ENCODE data around the gene MLIP.
"Not testable (repeated sequence)": the region's sequence is repeated elsewhere in the genome, so short reads cannot be mapped to it uniquely, and the experiment has no call there.

MLIP gene

DNA sequence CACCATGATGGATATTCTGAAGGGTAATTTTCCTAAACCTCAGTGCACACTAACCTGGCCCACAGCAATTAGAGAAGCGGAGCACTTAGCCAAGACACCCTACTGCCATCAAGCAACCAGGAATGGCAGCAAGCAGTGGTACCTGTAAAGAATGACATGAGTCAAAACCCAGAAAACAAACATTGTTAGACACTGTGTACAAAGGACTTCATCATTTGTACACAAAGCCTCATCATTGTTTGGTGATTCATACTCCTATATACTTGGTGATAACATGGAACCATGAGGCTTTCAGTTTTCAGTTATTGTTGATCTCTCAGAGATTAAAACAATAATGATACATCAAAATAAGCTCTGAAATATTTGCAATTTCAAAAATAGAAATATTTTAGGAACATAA, 74.6 kb downstream of the MLIP start:
- H3K27me3 ChIP-seq (ENCODE audit: control insufficient read depth in 2 of 2, insufficient read depth in 2 of 2, low read length in 2 of 2), result no peaks in the 10 kb centered on the region

GRCh38 chr6:54188846-54189245, 77.6 kb downstream of the MLIP start:
- Histone ChIP-seq H3K9ac (ENCODE audit: low read depth in 1 of 2, low read length in 2 of 2) (no peak overlapping the region), H3K36me3 (ENCODE audit: control insufficient read depth in 2 of 2, insufficient read depth in 2 of 2, low read length in 2 of 2) (no peaks in the 10 kb centered on the region), H3K9me3 (ENCODE audit: control insufficient read depth in 2 of 2, low read length in 2 of 2) (no peaks in the 10 kb centered on the region), H3K27me3 (ENCODE audit: control insufficient read depth in 2 of 2, insufficient read depth in 2 of 2, low read length in 2 of 2) (no peaks in the 10 kb centered on the region), H3K4me1 (ENCODE audit: control insufficient read depth in 2 of 2, insufficient read depth in 2 of 2, low read length in 2 of 2) (no peaks in the 10 kb centered on the region), H3K27ac (ENCODE audit: low read depth in 2 of 2, low read length in 2 of 2) (no peak overlapping the region), H3K4me3 (ENCODE audit: low read length in 2 of 2) (no peak overlapping the region)

More for the DNA sequence above, 74.6 kb downstream of the MLIP start:
- no peak overlapping the region for H3K4me3 ChIP-seq (ENCODE audit: low read length in 2 of 2)
- H3K9me3 ChIP-seq (ENCODE audit: control insufficient read depth in 2 of 2, low read length in 2 of 2), result no peaks in the 10 kb centered on the region
- H3K9ac ChIP-seq (ENCODE audit: low read depth in 1 of 2, low read length in 2 of 2), result no peak overlapping the region
- no peak overlapping the region for H3K27ac ChIP-seq (ENCODE audit: low read depth in 2 of 2, low read length in 2 of 2)
- H3K36me3 ChIP-seq (ENCODE audit: control insufficient read depth in 2 of 2, insufficient read depth in 2 of 2, low read length in 2 of 2), result no peaks in the 10 kb centered on the region
- H3K4me1 ChIP-seq (ENCODE audit: control insufficient read depth in 2 of 2, insufficient read depth in 2 of 2, low read length in 2 of 2), result no peaks in the 10 kb centered on the region

DNA sequence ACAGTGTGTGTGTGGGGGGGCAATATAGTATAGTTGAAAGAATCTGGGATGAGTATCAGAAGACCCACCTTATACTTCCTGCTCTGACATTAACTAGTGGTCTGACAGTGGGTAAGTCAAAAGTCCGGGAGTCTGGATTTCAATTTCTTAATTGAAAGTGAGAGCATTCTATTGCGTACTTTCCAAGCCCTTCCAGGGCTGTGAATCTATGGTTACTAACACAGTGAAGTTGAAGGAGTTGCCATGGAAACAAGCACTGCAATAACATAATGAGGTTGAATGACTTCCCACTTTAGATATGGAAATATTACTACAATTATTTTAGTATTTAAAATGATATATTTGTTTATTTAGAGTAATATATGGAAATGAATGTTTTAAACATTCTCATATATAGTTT, 80.2 kb downstream of the MLIP start:
- no peaks in the 10 kb centered on the region for H3K27me3 ChIP-seq (ENCODE audit: control insufficient read depth in 2 of 2, insufficient read depth in 2 of 2, low read length in 2 of 2)
- no peak overlapping the region for H3K27ac ChIP-seq (ENCODE audit: low read depth in 2 of 2, low read length in 2 of 2)
- H3K4me1 ChIP-seq (ENCODE audit: control insufficient read depth in 2 of 2, insufficient read depth in 2 of 2, low read length in 2 of 2), result no peaks in the 10 kb centered on the region
- H3K36me3 ChIP-seq (ENCODE audit: control insufficient read depth in 2 of 2, insufficient read depth in 2 of 2, low read length in 2 of 2), result no peaks in the 10 kb centered on the region
- no peaks in the 10 kb centered on the region for H3K9me3 ChIP-seq (ENCODE audit: control insufficient read depth in 2 of 2, low read length in 2 of 2)
- H3K9ac ChIP-seq (ENCODE audit: low read depth in 1 of 2, low read length in 2 of 2), result no peak overlapping the region
- H3K4me3 ChIP-seq (ENCODE audit: low read length in 2 of 2), result no peak overlapping the region

DNA sequence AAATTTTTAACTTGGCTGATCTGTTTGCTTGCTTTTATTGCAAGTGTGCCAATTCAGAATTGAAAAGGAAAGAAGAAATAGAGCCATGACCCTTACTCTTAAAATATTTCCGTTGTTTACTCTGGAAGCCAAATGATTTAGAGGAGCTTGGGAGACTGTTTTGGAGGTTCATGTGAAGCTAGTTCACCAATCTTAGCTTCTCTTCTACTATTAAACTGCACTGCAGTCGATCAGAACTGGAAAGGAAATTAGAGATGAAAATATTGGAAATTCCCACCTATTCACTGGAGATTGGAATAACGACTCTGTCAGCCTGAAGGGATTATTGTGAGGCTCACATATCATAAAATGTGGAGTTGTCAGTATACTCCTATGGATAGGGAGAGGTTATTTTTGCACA, 81.8 kb downstream of the MLIP start:
- no peaks in the 10 kb centered on the region for H3K27me3 ChIP-seq (ENCODE audit: control insufficient read depth in 2 of 2, insufficient read depth in 2 of 2, low read length in 2 of 2)
- H3K4me1 ChIP-seq (ENCODE audit: control insufficient read depth in 2 of 2, insufficient read depth in 2 of 2, low read length in 2 of 2), result no peaks in the 10 kb centered on the region
- no peaks in the 10 kb centered on the region for H3K9me3 ChIP-seq (ENCODE audit: control insufficient read depth in 2 of 2, low read length in 2 of 2)
- no peak overlapping the region for H3K27ac ChIP-seq (ENCODE audit: low read depth in 2 of 2, low read length in 2 of 2)
- no peak overlapping the region for H3K4me3 ChIP-seq (ENCODE audit: low read length in 2 of 2)
- H3K9ac ChIP-seq (ENCODE audit: low read depth in 1 of 2, low read length in 2 of 2), result no peak overlapping the region
- H3K36me3 ChIP-seq (ENCODE audit: control insufficient read depth in 2 of 2, insufficient read depth in 2 of 2, low read length in 2 of 2), result no peaks in the 10 kb centered on the region

- Histone ChIP-seq H3K4me1 (ENCODE audit: control insufficient read depth in 2 of 2, insufficient read depth in 2 of 2, low read length in 2 of 2) (no peaks in the 10 kb centered on the region), H3K27ac (ENCODE audit: low read depth in 2 of 2, low read length in 2 of 2) (no peak overlapping the region), H3K36me3 (ENCODE audit: control insufficient read depth in 2 of 2, insufficient read depth in 2 of 2, low read length in 2 of 2) (no peaks in the 10 kb centered on the region), H3K9ac (ENCODE audit: low read depth in 1 of 2, low read length in 2 of 2) (no peak overlapping the region), H3K27me3 (ENCODE audit: control insufficient read depth in 2 of 2, insufficient read depth in 2 of 2, low read length in 2 of 2) (no peaks in the 10 kb centered on the region), H3K4me3 (ENCODE audit: low read length in 2 of 2) (no peak overlapping the region), H3K9me3 (ENCODE audit: control insufficient read depth in 2 of 2, low read length in 2 of 2) (no peaks in the 10 kb centered on the region)
Measured at GRCh38 chr6:54193560-54193959, 82.3 kb downstream of the MLIP start.

- no peaks in the 10 kb centered on the region for H3K9me3 ChIP-seq (ENCODE audit: control insufficient read depth in 2 of 2, low read length in 2 of 2)
- H3K4me1 ChIP-seq (ENCODE audit: control insufficient read depth in 2 of 2, insufficient read depth in 2 of 2, low read length in 2 of 2), result no peaks in the 10 kb centered on the region
- H3K4me3 ChIP-seq (ENCODE audit: low read length in 2 of 2), result no peak overlapping the region
- no peaks in the 10 kb centered on the region for H3K36me3 ChIP-seq (ENCODE audit: control insufficient read depth in 2 of 2, insufficient read depth in 2 of 2, low read length in 2 of 2)
- H3K27ac ChIP-seq (ENCODE audit: low read depth in 2 of 2, low read length in 2 of 2), result no peak overlapping the region
- H3K9ac ChIP-seq (ENCODE audit: low read depth in 1 of 2, low read length in 2 of 2), result no peak overlapping the region
- no peaks in the 10 kb centered on the region for H3K27me3 ChIP-seq (ENCODE audit: control insufficient read depth in 2 of 2, insufficient read depth in 2 of 2, low read length in 2 of 2)
Measured at GRCh38 chr6:54194067-54194466, 82.8 kb downstream of the MLIP start.

DNA sequence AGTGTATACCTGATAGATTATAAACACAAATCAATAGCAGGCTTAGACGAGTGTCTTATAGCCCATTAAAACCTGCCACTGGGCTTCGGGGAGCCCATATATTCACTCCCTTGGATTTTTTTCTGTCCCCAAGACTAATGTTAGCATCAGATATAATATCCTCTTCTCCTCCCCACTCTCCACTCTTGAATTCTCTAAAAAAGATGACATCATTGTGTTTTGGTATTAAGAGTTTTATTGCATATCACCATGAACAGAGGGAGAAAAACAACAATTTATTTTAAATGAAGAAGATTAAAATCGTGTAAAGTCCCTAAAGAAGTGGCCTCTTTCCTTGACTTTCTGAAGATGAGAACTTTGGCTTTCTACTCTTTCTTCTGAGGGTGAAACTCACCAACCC, 84.4 kb downstream of the MLIP start:
- H3K9me3 ChIP-seq (ENCODE audit: control insufficient read depth in 2 of 2, low read length in 2 of 2), result no peaks in the 10 kb centered on the region
- H3K36me3 ChIP-seq (ENCODE audit: control insufficient read depth in 2 of 2, insufficient read depth in 2 of 2, low read length in 2 of 2), result no peaks in the 10 kb centered on the region
- H3K9ac ChIP-seq (ENCODE audit: low read depth in 1 of 2, low read length in 2 of 2), result no peak overlapping the region
- H3K4me1 ChIP-seq (ENCODE audit: control insufficient read depth in 2 of 2, insufficient read depth in 2 of 2, low read length in 2 of 2), result no peaks in the 10 kb centered on the region
- no peak overlapping the region for H3K27ac ChIP-seq (ENCODE audit: low read depth in 2 of 2, low read length in 2 of 2)
- no peaks in the 10 kb centered on the region for H3K27me3 ChIP-seq (ENCODE audit: control insufficient read depth in 2 of 2, insufficient read depth in 2 of 2, low read length in 2 of 2)
- H3K4me3 ChIP-seq (ENCODE audit: low read length in 2 of 2), result no peak overlapping the region

GRCh38 chr6:54196905-54197304, 85.7 kb downstream of the MLIP start:
- Histone ChIP-seq H3K27ac (ENCODE audit: low read depth in 2 of 2, low read length in 2 of 2) (no peak overlapping the region), H3K4me3 (ENCODE audit: low read length in 2 of 2) (no peak overlapping the region), H3K9me3 (ENCODE audit: control insufficient read depth in 2 of 2, low read length in 2 of 2) (no peaks in the 10 kb centered on the region), H3K36me3 (ENCODE audit: control insufficient read depth in 2 of 2, insufficient read depth in 2 of 2, low read length in 2 of 2) (no peaks in the 10 kb centered on the region), H3K27me3 (ENCODE audit: control insufficient read depth in 2 of 2, insufficient read depth in 2 of 2, low read length in 2 of 2) (no peaks in the 10 kb centered on the region), H3K4me1 (ENCODE audit: control insufficient read depth in 2 of 2, insufficient read depth in 2 of 2, low read length in 2 of 2) (no peaks in the 10 kb centered on the region), H3K9ac (ENCODE audit: low read depth in 1 of 2, low read length in 2 of 2) (no peak overlapping the region)

- Histone ChIP-seq H3K27ac (ENCODE audit: low read depth in 2 of 2, low read length in 2 of 2) (no peak overlapping the region), H3K4me1 (ENCODE audit: control insufficient read depth in 2 of 2, insufficient read depth in 2 of 2, low read length in 2 of 2) (no peaks in the 10 kb centered on the region), H3K27me3 (ENCODE audit: control insufficient read depth in 2 of 2, insufficient read depth in 2 of 2, low read length in 2 of 2) (no peaks in the 10 kb centered on the region), H3K9me3 (ENCODE audit: control insufficient read depth in 2 of 2, low read length in 2 of 2) (no peaks in the 10 kb centered on the region), H3K4me3 (ENCODE audit: low read length in 2 of 2) (no peak overlapping the region), H3K36me3 (ENCODE audit: control insufficient read depth in 2 of 2, insufficient read depth in 2 of 2, low read length in 2 of 2) (no peaks in the 10 kb centered on the region), H3K9ac (ENCODE audit: low read depth in 1 of 2, low read length in 2 of 2) (no peak overlapping the region)
Measured at GRCh38 chr6:54198134-54198533, 86.9 kb downstream of the MLIP start.

DNA sequence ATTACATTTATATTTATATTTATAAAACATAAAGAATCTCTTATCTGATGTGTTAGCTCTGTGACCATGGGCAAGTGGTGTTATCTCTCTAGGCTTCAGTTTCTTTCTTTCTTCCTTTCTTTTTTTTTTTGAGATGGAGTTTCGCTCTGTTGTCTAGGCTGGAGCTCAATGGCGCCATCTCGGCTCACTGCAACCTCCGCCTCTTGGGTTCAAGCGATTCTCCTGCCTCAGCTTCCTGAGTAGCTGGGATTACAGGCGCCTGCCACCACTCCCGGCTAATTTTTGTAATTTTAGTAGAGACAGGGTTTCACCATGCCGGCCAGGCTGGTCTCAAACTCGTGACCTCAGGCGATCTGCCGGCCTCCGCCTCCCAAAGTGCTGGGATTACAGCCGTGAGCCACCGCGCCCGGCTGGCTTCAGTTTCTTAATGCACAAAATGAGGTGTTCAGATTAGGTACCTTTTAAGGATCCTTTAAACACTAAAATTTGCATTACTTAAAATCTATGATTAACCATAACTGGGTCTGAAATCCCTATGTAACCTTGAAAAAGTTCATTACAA, 92.3 kb downstream of the MLIP start:
- not testable (repeated sequence) for H3K4me3 ChIP-seq (ENCODE audit: low read length in 2 of 2); H3K9ac ChIP-seq (ENCODE audit: low read depth in 1 of 2, low read length in 2 of 2); H3K27me3 ChIP-seq (ENCODE audit: control insufficient read depth in 2 of 2, insufficient read depth in 2 of 2, low read length in 2 of 2); H3K9me3 ChIP-seq (ENCODE audit: control insufficient read depth in 2 of 2, low read length in 2 of 2); H3K27ac ChIP-seq (ENCODE audit: low read depth in 2 of 2, low read length in 2 of 2); H3K36me3 ChIP-seq (ENCODE audit: control insufficient read depth in 2 of 2, insufficient read depth in 2 of 2, low read length in 2 of 2); H3K4me1 ChIP-seq (ENCODE audit: control insufficient read depth in 2 of 2, insufficient read depth in 2 of 2, low read length in 2 of 2)

Data from mucosa of rectum (tissue), 2 donors.